ENCODE measurements around the gene DMXL1. TPM values are rescaled to one million over a fixed set of nuclear protein-coding genes. Genes with fewer than 3 reads are reported as not detected.

Gene DMXL1
- total RNA-seq, 1 donor from 2014 or later: 45.5 TPM

- H3K36me3 Mint-ChIP-seq: peaks cover 9% of the 10 kb centered on the region
- no peaks in the 10 kb centered on the region for H3K4me1 Mint-ChIP-seq
- H3K9me3 Mint-ChIP-seq: no peaks in the 10 kb centered on the region
- Histone ChIP-seq H3K27me3 (no peaks in the 10 kb centered on the region), H3K9ac (no peak overlapping the region), H3K36me3 (no peaks in the 10 kb centered on the region), H3K4me2 (no peak overlapping the region), H3K27ac (no peak overlapping the region), H3K9me3 (ENCODE audit: low read depth) (no peaks in the 10 kb centered on the region), H3K79me2 (ENCODE audit: low read depth) (no peaks in the 10 kb centered on the region), H3K4me3 (no peak overlapping the region), H3K4me1 (no peaks in the 10 kb centered on the region), H3F3A (ENCODE audit: low read depth) (no peaks in the 10 kb centered on the region), H2AFZ (replicated peaks) (no peak overlapping the region), H4K20me1 (ENCODE audit: low read depth) (no peaks in the 10 kb centered on the region)
- H3K27ac Mint-ChIP-seq: no peak overlapping the region
- H3K27me3 Mint-ChIP-seq (ENCODE audit: insufficient read depth, low read depth): no peaks in the 10 kb centered on the region
- TF ChIP-seq CTCF (IDR thresholded peaks at IDR 0.05) (no peak), EZH2phosphoT487 (IDR thresholded peaks at IDR 0.05) (no peak), EZH2 (IDR thresholded peaks at IDR 0.05) (no peak)
- DNase-seq (ENCODE audit: low spot score): no peak
- H3K4me3 Mint-ChIP-seq: no peak overlapping the region
Observed at GRCh38 chr5:119166026-119166425, 95.1 kb downstream of the DMXL1 start.

GRCh38 chr5:119168401-119168800, 97.5 kb downstream of the DMXL1 start:
- Mint-ChIP-seq H3K27ac (no peak overlapping the region), H3K4me3 (no peak overlapping the region), H3K27me3 (ENCODE audit: insufficient read depth, low read depth) (no peaks in the 10 kb centered on the region), H3K36me3 (peaks cover 11% of the 10 kb centered on the region), H3K4me1 (no peaks in the 10 kb centered on the region), H3K9me3 (no peaks in the 10 kb centered on the region)
- Histone ChIP-seq H3K27ac (no peak overlapping the region), H3K9me3 (ENCODE audit: low read depth) (no peaks in the 10 kb centered on the region), H3F3A (ENCODE audit: low read depth) (no peaks in the 10 kb centered on the region), H3K4me3 (no peak overlapping the region), H3K4me2 (no peak overlapping the region), H2AFZ (replicated peaks) (no peak overlapping the region), H4K20me1 (ENCODE audit: low read depth) (no peaks in the 10 kb centered on the region), H3K27me3 (no peaks in the 10 kb centered on the region), H3K4me1 (no peaks in the 10 kb centered on the region), H3K9ac (no peak overlapping the region), H3K79me2 (ENCODE audit: low read depth) (no peaks in the 10 kb centered on the region), H3K36me3 (no peaks in the 10 kb centered on the region)
- TF ChIP-seq EZH2 (IDR thresholded peaks at IDR 0.05): no peak
- no peak for TF ChIP-seq EZH2phosphoT487 (IDR thresholded peaks at IDR 0.05)
- TF ChIP-seq CTCF (IDR thresholded peaks at IDR 0.05): no peak
- DNase-seq (ENCODE audit: low spot score): no peak

- H3K4me1 Mint-ChIP-seq: no peaks in the 10 kb centered on the region
- H3K4me1 ChIP-seq: no peaks in the 10 kb centered on the region
- H3K4me3 ChIP-seq: no peak overlapping the region
- no peaks in the 10 kb centered on the region for H3F3A ChIP-seq (ENCODE audit: low read depth)
- H2AFZ ChIP-seq (replicated peaks): no peak overlapping the region
- H3K36me3 Mint-ChIP-seq: peaks cover 3% of the 10 kb centered on the region
- H3K4me3 Mint-ChIP-seq: no peak overlapping the region
- H3K27ac ChIP-seq: no peak overlapping the region
- no peaks in the 10 kb centered on the region for H3K27me3 Mint-ChIP-seq (ENCODE audit: insufficient read depth, low read depth)
- TF ChIP-seq CTCF (IDR thresholded peaks at IDR 0.05) (no peak), EZH2 (IDR thresholded peaks at IDR 0.05) (no peak), EZH2phosphoT487 (IDR thresholded peaks at IDR 0.05) (no peak)
- no peaks in the 10 kb centered on the region for H3K9me3 Mint-ChIP-seq
- H3K27ac Mint-ChIP-seq: no peak overlapping the region
- no peaks in the 10 kb centered on the region for H3K36me3 ChIP-seq
- no peaks in the 10 kb centered on the region for H3K27me3 ChIP-seq
- H3K79me2 ChIP-seq (ENCODE audit: low read depth): no peaks in the 10 kb centered on the region
- H3K9me3 ChIP-seq (ENCODE audit: low read depth): no peaks in the 10 kb centered on the region
- H3K4me2 ChIP-seq: no peak overlapping the region
- no peaks in the 10 kb centered on the region for H4K20me1 ChIP-seq (ENCODE audit: low read depth)
- no peak overlapping the region for H3K9ac ChIP-seq
- no peak for DNase-seq (ENCODE audit: low spot score)
Observed at GRCh38 chr5:119171686-119172085, 100.8 kb downstream of the DMXL1 start.
